ENCODE results near the gene BET1. TPM values are rescaled to one million over a fixed set of nuclear protein-coding genes. Genes with fewer than 3 reads are reported as not detected.

Gene BET1
- total RNA-seq, 1 experiment from 2014 or later: 12.1 TPM

GRCh38 chr7:93943816-93944540 lies 60.2 kb downstream of the BET1 start:
- DNase-seq: no peak
- Histone ChIP-seq H3K4me2 (ENCODE audit: low read length) (no peak overlapping the region), H3K27me3 (ENCODE audit: low read length) (no peaks in the 10 kb centered on the region), H2AFZ (ENCODE audit: low read length) (no peak overlapping the region), H4K20me1 (ENCODE audit: low read length) (no peaks in the 10 kb centered on the region), H3K4me3 (ENCODE audit: low read length) (no peak overlapping the region), H3F3A (ENCODE audit: low read length, unreplicated experiment) (no peaks in the 10 kb centered on the region), H3K4me1 (ENCODE audit: insufficient read depth, low read length) (0 out of 2 replicates have a peak, but pooled peaks cover under 1% of the 10 kb centered on the region), H3K36me3 (ENCODE audit: low read depth, low read length) (no peaks in the 10 kb centered on the region), H3K79me2 (ENCODE audit: low read length) (no peaks in the 10 kb centered on the region), H3K9me2 (replicated peaks; ENCODE audit: low read length) (no peaks in the 10 kb centered on the region), H3K9me3 (ENCODE audit: low read length) (no peaks in the 10 kb centered on the region), H3K9ac (ENCODE audit: low read length) (no peak overlapping the region), H3K27ac (ENCODE audit: low read length) (no peak overlapping the region)
- ChIA-PET CTCF (no interaction called here), POLR2A (ENCODE audit: unreplicated experiment) (no interaction called here)
- no peak for ATAC-seq
- TF ChIP-seq EZH2phosphoT487 (IDR thresholded peaks at IDR 0.05; ENCODE audit: borderline replicate concordance, low read length) (no peak), EZH2 (IDR thresholded peaks at IDR 0.05; ENCODE audit: low read length, unreplicated experiment) (no peak)
- TF ChIP-seq, protein P1, sequence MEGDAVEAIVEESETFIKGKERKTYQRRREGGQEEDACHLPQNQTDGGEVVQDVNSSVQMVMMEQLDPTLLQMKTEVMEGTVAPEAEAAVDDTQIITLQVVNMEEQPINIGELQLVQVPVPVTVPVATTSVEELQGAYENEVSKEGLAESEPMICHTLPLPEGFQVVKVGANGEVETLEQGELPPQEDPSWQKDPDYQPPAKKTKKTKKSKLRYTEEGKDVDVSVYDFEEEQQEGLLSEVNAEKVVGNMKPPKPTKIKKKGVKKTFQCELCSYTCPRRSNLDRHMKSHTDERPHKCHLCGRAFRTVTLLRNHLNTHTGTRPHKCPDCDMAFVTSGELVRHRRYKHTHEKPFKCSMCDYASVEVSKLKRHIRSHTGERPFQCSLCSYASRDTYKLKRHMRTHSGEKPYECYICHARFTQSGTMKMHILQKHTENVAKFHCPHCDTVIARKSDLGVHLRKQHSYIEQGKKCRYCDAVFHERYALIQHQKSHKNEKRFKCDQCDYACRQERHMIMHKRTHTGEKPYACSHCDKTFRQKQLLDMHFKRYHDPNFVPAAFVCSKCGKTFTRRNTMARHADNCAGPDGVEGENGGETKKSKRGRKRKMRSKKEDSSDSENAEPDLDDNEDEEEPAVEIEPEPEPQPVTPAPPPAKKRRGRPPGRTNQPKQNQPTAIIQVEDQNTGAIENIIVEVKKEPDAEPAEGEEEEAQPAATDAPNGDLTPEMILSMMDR (conservative IDR thresholded peaks at IDR 0.05; ENCODE audit: low read depth, low read length): no peak
- intact Hi-C loops (cut with micrococcal nuclease): no loop called here
- BruUV-seq (replicated peaks): no TSS peak

Other genes starting within 250 kb of the BET1 start
- 53.1 and 62.6 TPM in 2 replicates for gene TFPI2, start 113.6 kb downstream of the BET1 start, total RNA-seq (2014; rRNA removed)
- not detected in 2 replicates for gene GNGT1, start 97.8 kb downstream of the BET1 start, total RNA-seq (2014; rRNA removed)
- 3.0 and 4.4 TPM in 2 replicates for gene GNG11, start 82.6 kb downstream of the BET1 start, total RNA-seq (2014; rRNA removed)